ENCODE measurements around the gene MRGPRF.
"Not testable (repeated sequence)": the region's sequence is repeated elsewhere in the genome, so short reads cannot be mapped to it uniquely, and the experiment has no call there.

- not testable (repeated sequence) for TF ChIP-seq CTCF, POLR2A, POLR2AphosphoS5, EP300 (IDR thresholded peaks at IDR 0.05)
Observed at GRCh38 chr11:68999748-69000355, 13.2 kb downstream of the MRGPRF start.
